ES-I3 (cell line): Measurements from ENCODE around the gene NR1H2.
"Not testable (repeated sequence)": the region's sequence is repeated elsewhere in the genome, so short reads cannot be mapped to it uniquely, and the experiment has no call there.

Experiments
- H3K36me3 ChIP-seq: 2 replicates; pipeline ENCODE4 v1.6.1; 2013; ENCODE audit warnings: mild to moderate bottlenecking, low read length, control low read depth, moderate library complexity; ENCODE audit not compliant: insufficient read depth
- H3K4me1 ChIP-seq: 2 replicates; pipeline ENCODE4 v1.6.1; 2013; ENCODE audit warnings: mild to moderate bottlenecking, control low read depth, low read length; ENCODE audit not compliant: insufficient read depth
- H3K9ac ChIP-seq: 2 replicates; pipeline ENCODE4 v1.6.1; 2013; ENCODE audit warnings: low read depth, mild to moderate bottlenecking, low read length, moderate library complexity
- H3K9me3 ChIP-seq: 2 replicates; pipeline ENCODE4 v1.6.1; 2013; ENCODE audit warnings: mild to moderate bottlenecking, low read length, moderate library complexity; ENCODE audit not compliant: control insufficient read depth, insufficient read depth

The NR1H2 gene

GRCh38 chr19:50333737-50334617, 42.3 kb upstream of the NR1H2 start:
- peaks cover 12% of the 10 kb centered on the region; the same call in 1 of the 2 replicates for H3K4me1 ChIP-seq
- H3K9me3 ChIP-seq = no peaks in the 10 kb centered on the region
- H3K9ac ChIP-seq = peak overlapping the region; percentile 82
- H3K36me3 ChIP-seq = no peaks in the 10 kb centered on the region

DNA sequence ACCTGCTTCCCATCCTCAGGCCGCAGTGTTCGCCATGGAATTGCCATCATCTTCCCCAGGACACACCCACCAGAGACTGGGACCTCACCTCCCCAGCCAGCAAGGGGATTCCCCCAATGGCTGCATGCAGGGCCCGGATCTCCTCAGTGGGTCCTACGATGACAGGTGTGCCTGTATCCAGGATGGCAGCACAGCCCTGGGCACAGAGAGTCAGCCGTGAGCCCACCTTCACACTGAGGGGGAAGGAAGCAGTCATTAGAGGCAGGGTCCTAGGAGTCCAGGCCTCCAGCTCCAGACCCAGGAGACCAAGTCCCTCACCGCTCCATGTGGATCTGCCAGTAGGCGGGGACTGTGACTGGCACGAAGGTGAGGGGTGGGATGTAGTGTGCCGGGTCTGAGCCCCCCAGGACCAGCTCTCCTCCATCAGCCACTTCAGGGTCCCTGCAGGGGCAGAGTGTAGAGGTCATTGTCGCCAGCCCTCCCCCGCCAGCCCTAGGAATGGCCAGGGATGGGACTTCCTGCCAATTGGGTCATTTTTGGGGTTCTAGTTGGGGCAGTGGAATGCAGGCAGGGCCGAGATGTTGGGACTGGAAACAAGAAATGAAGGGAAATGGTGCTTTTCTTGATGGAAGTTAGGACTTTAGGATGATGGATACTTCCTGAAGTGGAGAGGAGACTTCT, 41.4 kb upstream of the NR1H2 start:
- peaks cover 12% of the 10 kb centered on the region; the same call in 1 of the 2 replicates for H3K4me1 ChIP-seq
- H3K9me3 ChIP-seq = no peaks in the 10 kb centered on the region; the same call in 1 of the 2 replicates
- H3K36me3 ChIP-seq = no peaks in the 10 kb centered on the region
- no peak overlapping the region for H3K9ac ChIP-seq

DNA sequence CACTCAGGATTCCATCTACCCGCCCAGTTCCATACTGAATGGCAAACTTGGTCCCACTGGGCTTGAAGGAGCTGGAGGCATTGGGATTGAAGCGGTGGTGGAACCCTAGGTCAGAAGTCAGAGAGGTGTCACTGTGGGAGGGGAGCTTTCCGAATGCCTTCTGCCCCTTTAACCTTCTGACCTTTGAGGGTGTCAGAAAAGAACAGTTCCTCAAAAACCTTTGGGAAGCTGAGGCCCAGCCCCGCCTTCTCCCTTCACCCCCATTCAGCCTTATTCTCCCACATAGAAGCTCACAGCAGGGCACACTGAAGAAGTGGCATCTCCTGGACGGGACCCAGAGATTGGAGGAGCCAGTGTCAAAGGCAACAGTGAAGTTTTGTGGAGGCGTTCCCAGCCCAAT, 39.2 kb upstream of the NR1H2 start:
- H3K9me3 ChIP-seq, H3K4me1 ChIP-seq, H3K36me3 ChIP-seq, H3K9ac ChIP-seq: not testable (repeated sequence)

DNA sequence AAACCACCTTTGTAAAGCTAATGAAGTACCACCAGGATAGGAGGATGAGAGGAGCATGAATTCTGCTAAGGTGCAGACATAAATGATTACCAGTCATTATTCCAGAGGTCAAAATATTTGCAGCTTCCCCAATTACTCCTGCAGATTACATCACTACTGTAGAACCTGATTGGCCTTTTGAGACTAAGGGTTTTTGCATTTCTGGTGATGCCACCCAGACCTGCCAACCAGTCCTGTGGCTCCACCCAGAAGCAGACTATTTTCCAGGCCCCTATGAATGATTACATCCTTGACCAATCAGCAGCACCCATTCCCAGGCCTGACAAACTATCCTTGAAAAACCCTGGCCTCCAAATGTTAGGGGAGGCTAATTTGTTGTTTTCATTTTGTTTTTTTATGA, 35.9 kb upstream of the NR1H2 start:
- 0 out of 2 replicates have a peak, but pooled peaks cover 4% of the 10 kb centered on the region for H3K4me1 ChIP-seq
- no peaks in the 10 kb centered on the region; the same call in 1 of the 2 replicates for H3K9me3 ChIP-seq
- no peak overlapping the region for H3K9ac ChIP-seq
- H3K36me3 ChIP-seq = no peaks in the 10 kb centered on the region

DNA sequence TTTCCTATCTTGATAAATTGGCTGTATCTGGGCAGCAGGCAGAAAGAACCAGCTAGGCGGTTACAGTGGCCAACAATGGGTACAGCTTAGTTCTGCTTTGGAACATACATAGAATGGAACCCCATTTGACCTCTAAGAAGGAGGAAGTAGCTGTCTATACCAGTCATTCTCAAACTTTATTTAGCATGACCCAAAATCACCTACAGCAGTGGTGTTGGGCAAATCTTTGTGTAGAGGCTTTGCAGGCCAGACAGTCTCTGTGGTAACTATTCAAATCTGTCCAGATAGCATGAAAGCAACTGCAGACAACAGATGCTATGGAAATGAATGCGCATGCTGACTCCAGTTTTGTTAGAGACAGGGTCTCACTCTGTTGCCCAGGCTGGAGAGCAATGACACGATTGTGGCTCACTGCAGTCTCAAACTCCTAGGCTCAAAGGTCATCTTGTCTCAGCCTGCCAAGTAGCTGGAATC, 35.1 kb upstream of the NR1H2 start:
- no peaks in the 10 kb centered on the region for H3K36me3 ChIP-seq
- H3K9ac ChIP-seq = no peak overlapping the region
- H3K4me1 ChIP-seq = no peaks in the 10 kb centered on the region
- H3K9me3 ChIP-seq = no peaks in the 10 kb centered on the region; the same call in 1 of the 2 replicates

- no peaks in the 10 kb centered on the region for H3K4me1 ChIP-seq
- H3K9me3 ChIP-seq = no peaks in the 10 kb centered on the region; the same call in 1 of the 2 replicates
- H3K36me3 ChIP-seq = no peaks in the 10 kb centered on the region
- no peak overlapping the region for H3K9ac ChIP-seq
These were observed 31.5 kb upstream of the NR1H2 start for GRCh38 chr19:50344661-50345318.

DNA sequence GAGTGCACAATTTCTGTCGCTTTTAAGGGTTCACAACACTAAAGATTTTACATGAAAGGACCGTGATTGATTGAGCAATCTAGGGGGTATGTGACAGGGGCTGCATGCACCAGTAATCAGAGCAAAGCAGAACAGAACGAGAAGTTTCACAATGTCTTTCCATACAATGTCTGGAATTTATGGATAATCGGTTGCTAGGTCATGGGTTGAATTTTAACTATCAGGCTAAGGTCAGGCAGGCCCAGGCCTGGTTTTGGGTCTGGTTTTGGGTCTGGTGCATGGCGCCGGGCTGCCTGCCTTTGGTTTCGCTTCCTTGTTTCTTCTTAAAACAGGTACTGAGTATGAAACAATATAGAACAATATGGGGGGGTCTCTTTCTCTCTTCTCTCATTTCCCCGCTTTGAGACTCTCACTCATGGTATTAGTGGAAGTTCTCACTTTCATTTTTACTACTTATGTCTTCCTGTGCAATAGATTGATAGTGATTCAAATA, 29.1 kb upstream of the NR1H2 start:
- H3K4me1 ChIP-seq, H3K36me3 ChIP-seq, H3K9me3 ChIP-seq, H3K9ac ChIP-seq: not testable (repeated sequence)

GRCh38 chr19:50349277-50350057, 26.8 kb upstream of the NR1H2 start:
- H3K36me3 ChIP-seq = no peaks in the 10 kb centered on the region
- H3K9me3 ChIP-seq = no peaks in the 10 kb centered on the region
- H3K4me1 ChIP-seq = no peaks in the 10 kb centered on the region
- no peak overlapping the region for H3K9ac ChIP-seq

- Histone ChIP-seq H3K9me3 (no peaks in the 10 kb centered on the region), H3K9ac (no peak overlapping the region), H3K36me3 (no peaks in the 10 kb centered on the region), H3K4me1 (no peaks in the 10 kb centered on the region; the same call in 1 of the 2 replicates)
These were observed 24.0 kb upstream of the NR1H2 start for GRCh38 chr19:50352242-50352641.

DNA sequence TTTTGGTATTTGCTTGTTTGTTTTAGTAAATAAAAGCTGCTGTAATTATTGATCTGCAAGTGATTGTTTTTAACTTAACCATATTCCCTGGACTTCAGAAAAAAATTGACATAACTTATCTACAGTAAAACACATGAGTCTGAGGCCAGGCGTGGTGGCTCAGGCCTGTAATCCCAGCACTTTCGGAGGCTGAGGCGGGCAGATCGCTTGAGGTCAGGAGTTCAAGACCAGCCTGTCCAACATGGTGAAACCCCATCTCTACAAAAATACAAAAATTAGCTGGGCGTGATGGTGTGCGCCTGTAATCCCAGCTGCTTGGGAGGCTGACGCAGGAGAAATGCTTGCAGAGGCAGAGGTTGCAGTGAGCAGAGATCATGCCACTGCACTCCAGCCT, 22.8 kb upstream of the NR1H2 start:
- not testable (repeated sequence) for H3K36me3 ChIP-seq, H3K9ac ChIP-seq, H3K4me1 ChIP-seq, H3K9me3 ChIP-seq

DNA sequence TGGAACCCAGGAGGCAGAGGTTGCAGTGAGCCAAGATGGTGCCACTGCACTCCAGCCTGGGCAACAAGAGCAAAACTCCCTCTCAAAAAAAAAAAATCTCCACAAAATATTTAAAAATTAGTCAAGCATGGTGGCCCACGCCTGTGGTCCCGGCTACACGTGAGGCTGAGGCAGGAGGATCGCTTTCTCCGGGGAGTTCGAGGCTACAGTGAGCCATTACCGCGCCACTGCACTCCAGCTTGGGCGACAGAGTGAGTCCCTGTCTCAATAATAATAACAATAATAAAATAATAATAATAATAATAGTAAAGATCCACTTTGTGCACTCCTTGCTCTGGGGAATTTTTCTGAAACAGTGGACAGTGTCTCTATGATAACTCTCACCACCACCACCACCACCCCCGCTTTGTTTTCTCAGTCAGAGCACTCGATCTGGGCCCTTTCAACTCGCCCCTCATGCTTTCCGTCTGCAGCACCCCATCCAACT, 19.5 kb upstream of the NR1H2 start:
- Histone ChIP-seq H3K36me3 (no peaks in the 10 kb centered on the region), H3K4me1 (no peaks in the 10 kb centered on the region; the same call in 1 of the 2 replicates), H3K9ac (no peak overlapping the region), H3K9me3 (no peaks in the 10 kb centered on the region)

DNA sequence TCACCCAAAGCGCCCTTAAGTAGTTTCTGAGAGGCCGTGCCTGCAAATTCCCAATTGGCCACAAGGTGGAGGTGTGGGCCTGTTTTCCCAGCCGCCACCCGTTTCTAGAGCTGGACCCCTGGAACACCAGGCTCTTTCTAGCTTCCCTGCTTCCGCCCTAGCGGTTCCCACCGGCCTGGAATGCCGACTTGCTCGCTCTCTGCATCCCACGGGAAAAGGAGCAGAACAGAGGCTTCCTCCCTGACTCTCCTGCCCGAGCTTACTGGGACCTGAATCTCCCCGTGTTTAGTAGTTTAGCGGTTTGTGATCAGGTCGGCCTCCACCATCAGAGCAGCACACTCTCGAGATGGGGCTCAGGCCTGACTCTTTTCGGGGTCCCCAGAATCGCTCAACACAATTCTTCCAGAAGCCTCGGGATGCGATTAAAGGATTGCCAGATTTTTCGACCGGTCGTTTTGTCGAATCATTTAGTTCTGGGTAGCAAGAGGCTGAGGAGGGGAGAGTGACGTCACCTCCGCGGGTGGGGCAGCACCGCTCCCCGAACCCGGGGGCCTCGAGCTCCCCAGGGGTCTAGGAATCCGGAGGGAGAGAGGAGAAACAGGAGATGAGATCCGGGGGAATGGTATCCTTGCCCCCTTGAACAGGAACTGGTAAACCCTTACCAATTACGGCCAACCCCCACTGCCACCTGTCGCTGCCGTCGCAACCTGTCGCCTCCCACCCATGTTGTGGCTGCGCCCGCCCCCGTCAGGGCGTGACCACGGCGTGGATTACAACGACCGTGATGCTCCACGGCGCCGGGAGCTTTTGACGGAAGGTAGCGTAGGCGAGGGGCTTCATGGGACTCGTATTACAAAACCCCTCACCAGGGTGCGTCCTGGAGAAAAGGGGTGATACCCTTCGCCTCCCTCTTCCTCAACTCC, 18.8 kb upstream of the NR1H2 start:
- Histone ChIP-seq H3K9me3 (no peaks in the 10 kb centered on the region), H3K9ac (peak overlapping the region; percentile 40; the same call in 1 of the 2 replicates), H3K36me3 (no peaks in the 10 kb centered on the region), H3K4me1 (no peaks in the 10 kb centered on the region; the same call in 1 of the 2 replicates)
